ENCODE results near the gene HEG1. TPM values are rescaled to one million over a fixed set of nuclear protein-coding genes. Genes with fewer than 3 reads are reported as not detected.

Gene HEG1
- total and polyA plus RNA-seq, 2 experiments from 2014 or later, result 1.8 to 8.8 TPM

- Mint-ChIP-seq H3K36me3 (ENCODE audit: low read depth) (no peaks in the 10 kb centered on the region; the same call in 2 of the 3 replicates), H3K4me3 (no peak overlapping the region), H3K27me3 (ENCODE audit: insufficient read depth, low read depth, poor library complexity) (peaks cover 11% of the 10 kb centered on the region), H3K4me1 (peaks cover 23% of the 10 kb centered on the region), H3K9me3 (no peaks in the 10 kb centered on the region), H3K27ac (no peak overlapping the region)
- peak; percentile 97 for ATAC-seq
- peaks cover 12% of the 10 kb centered on the region for H3K9me2 ChIP-seq (ENCODE audit: insufficient read depth)
- no peaks in the 10 kb centered on the region for H3F3A ChIP-seq (replicated peaks; ENCODE audit: low read depth)
- H3K4me3 ChIP-seq, result no peak overlapping the region
- no peak overlapping the region for H3K4me2 ChIP-seq
- no peaks in the 10 kb centered on the region for H3K36me3 ChIP-seq (ENCODE audit: insufficient read depth)
- H3K27me3 ChIP-seq (ENCODE audit: insufficient read depth), result no peaks in the 10 kb centered on the region
- no peak overlapping the region for H2AFZ ChIP-seq
- no peak for TF ChIP-seq POLR2AphosphoS5 (IDR thresholded peaks at IDR 0.05; ENCODE audit: low read depth)
- no peak for TF ChIP-seq EZH2 (IDR thresholded peaks at IDR 0.05; ENCODE audit: low read depth, unreplicated experiment)
- no peak for TF ChIP-seq ZNF462 (CRISPR knock-in tag; IDR thresholded peaks at IDR 0.05)
- TF ChIP-seq EZH2phosphoT487 (IDR thresholded peaks at IDR 0.05; ENCODE audit: unreplicated experiment), result no peak
- TF ChIP-seq, protein P1, sequence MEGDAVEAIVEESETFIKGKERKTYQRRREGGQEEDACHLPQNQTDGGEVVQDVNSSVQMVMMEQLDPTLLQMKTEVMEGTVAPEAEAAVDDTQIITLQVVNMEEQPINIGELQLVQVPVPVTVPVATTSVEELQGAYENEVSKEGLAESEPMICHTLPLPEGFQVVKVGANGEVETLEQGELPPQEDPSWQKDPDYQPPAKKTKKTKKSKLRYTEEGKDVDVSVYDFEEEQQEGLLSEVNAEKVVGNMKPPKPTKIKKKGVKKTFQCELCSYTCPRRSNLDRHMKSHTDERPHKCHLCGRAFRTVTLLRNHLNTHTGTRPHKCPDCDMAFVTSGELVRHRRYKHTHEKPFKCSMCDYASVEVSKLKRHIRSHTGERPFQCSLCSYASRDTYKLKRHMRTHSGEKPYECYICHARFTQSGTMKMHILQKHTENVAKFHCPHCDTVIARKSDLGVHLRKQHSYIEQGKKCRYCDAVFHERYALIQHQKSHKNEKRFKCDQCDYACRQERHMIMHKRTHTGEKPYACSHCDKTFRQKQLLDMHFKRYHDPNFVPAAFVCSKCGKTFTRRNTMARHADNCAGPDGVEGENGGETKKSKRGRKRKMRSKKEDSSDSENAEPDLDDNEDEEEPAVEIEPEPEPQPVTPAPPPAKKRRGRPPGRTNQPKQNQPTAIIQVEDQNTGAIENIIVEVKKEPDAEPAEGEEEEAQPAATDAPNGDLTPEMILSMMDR (conservative IDR thresholded peaks at IDR 0.05; ENCODE audit: low read depth in 2 of 2), result peak; percentile 26 to 28; a peak in 3 of 4 replicates
- TF ChIP-seq ZNF114 (CRISPR knock-in tag; IDR thresholded peaks at IDR 0.05), result no peak
- peak; percentile 43 for DNase-seq (ENCODE audit: low spot score)
- H3K4me1 ChIP-seq (ENCODE audit: insufficient read depth), result no peaks in the 10 kb centered on the region
- H3K79me2 ChIP-seq (replicated peaks; ENCODE audit: insufficient read depth), result no peaks in the 10 kb centered on the region
- H3K27ac ChIP-seq (ENCODE audit: low read depth), result no peak overlapping the region
- no peaks in the 10 kb centered on the region for H4K20me1 ChIP-seq (replicated peaks; ENCODE audit: insufficient read depth)
These were observed 19.9 kb upstream of the HEG1 start for GRCh38 chr3:125075738-125076137.
